PC-9 (cell line): Measurements from ENCODE around the gene MATN1.

ENCODE experiments used
- CTCF ChIP-seq: fragments of 200-600 bp; sonication (generic); conservative IDR thresholded peaks from 2 replicates; pipeline ENCODE4 v1.6.1; 2017; ENCODE audit warnings: mixed run types, antibody characterized with exemption, mild to moderate bottlenecking, moderate library complexity
- EZH2 ChIP-seq: fragments of 200-600 bp; sonication (generic); IDR thresholded peaks from 2 replicates; pipeline ENCODE4 v1.8.0; 2017; ENCODE audit warnings: antibody characterized with exemption, low read depth

- peak; percentile 95 for TF ChIP-seq CTCF
- no peak for TF ChIP-seq EZH2
Observed at GRCh38 chr1:30718636-30719405, 4.6 kb downstream of the MATN1 start.
